ENCODE data around the gene SERINC5. TPM values are rescaled to one million over a fixed set of nuclear protein-coding genes. Genes with fewer than 3 reads are reported as not detected.

The SERINC5 gene
- total RNA-seq, 1 experiment from 2014 or later, result 128 TPM

- DNase-seq (ENCODE audit: low spot score), result no peak
- ChIA-PET CTCF (no interaction called here), POLR2A (no interaction called here)
- no peak for ATAC-seq
- H3K36me3 Mint-ChIP-seq, result peaks cover 22% of the 10 kb centered on the region
- H3K4me1 Mint-ChIP-seq, result peaks cover 8% of the 10 kb centered on the region
- no peaks in the 10 kb centered on the region for H3K27me3 Mint-ChIP-seq (ENCODE audit: low read depth)
- no peak overlapping the region for H3K4me3 Mint-ChIP-seq
- H3K27ac Mint-ChIP-seq, result no peak overlapping the region
- TF ChIP-seq PREB (CRISPR knock-in tag; IDR thresholded peaks at IDR 0.05; ENCODE audit: borderline replicate concordance) (no peak), NR3C1 (CRISPR knock-in tag; conservative IDR thresholded peaks at IDR 0.05; ENCODE audit: low read depth) (no peak), ZNF532 (CRISPR knock-in tag; IDR thresholded peaks at IDR 0.05; ENCODE audit: borderline replicate concordance) (no peak), E2F4 (CRISPR knock-in tag; IDR thresholded peaks at IDR 0.05; ENCODE audit: borderline replicate concordance, low read depth) (no peak), ARID4B (CRISPR knock-in tag; IDR thresholded peaks at IDR 0.05; ENCODE audit: borderline replicate concordance) (no peak), ESRRA (CRISPR knock-in tag; IDR thresholded peaks at IDR 0.05; ENCODE audit: borderline replicate concordance) (no peak), ZBTB43 (CRISPR knock-in tag; IDR thresholded peaks at IDR 0.05) (no peak), SP1 (CRISPR knock-in tag; conservative IDR thresholded peaks at IDR 0.05) (no peak), FOXK1 (CRISPR knock-in tag; IDR thresholded peaks at IDR 0.05) (no peak), ZNF219 (CRISPR knock-in tag; IDR thresholded peaks at IDR 0.05; ENCODE audit: borderline replicate concordance) (no peak), ZNF263 (CRISPR knock-in tag; IDR thresholded peaks at IDR 0.05; ENCODE audit: low read depth) (no peak), SMAD3 (CRISPR knock-in tag; IDR thresholded peaks at IDR 0.05; ENCODE audit: borderline replicate concordance) (no peak), ZNF281 (CRISPR knock-in tag; IDR thresholded peaks at IDR 0.05) (no peak), IRF2 (CRISPR knock-in tag; IDR thresholded peaks at IDR 0.05; ENCODE audit: borderline replicate concordance, low read depth) (no peak), ERG (CRISPR knock-in tag; IDR thresholded peaks at IDR 0.05) (no peak)
- peaks cover 24% of the 10 kb centered on the region for H3K9me3 Mint-ChIP-seq
These were observed 133.3 kb downstream of the SERINC5 start for GRCh38 chr5:80122579-80122978.

Data from WTC11 (cell line).